ENCODE measurements around the gene GLIS1. TPM values are rescaled to one million over a fixed set of nuclear protein-coding genes. Genes with fewer than 3 reads are reported as not detected.

GLIS1 gene
- total RNA-seq, 1 donor from 2014 or later, result not detected

- ChIA-PET CTCF (no interaction called here), POLR2A (no interaction called here)
- no peaks in the 10 kb centered on the region for H3K27me3 Mint-ChIP-seq
Measured at GRCh38 chr1:53540604-53541262, 198.2 kb downstream of the GLIS1 start.

GRCh38 chr1:53539711-53540603, 199.0 kb downstream of the GLIS1 start:
- DNase-seq (no peak), ATAC-seq (ENCODE audit: low read depth) (no peak)
- Mint-ChIP-seq H3K36me3 (ENCODE audit: low read depth) (no peaks in the 10 kb centered on the region), H3K27ac (no peak overlapping the region), H3K4me3 (no peak overlapping the region), H3K4me1 (no peaks in the 10 kb centered on the region), H3K9me3 (no peaks in the 10 kb centered on the region), H3K27me3 (no peaks in the 10 kb centered on the region)
- CTCF ChIA-PET, result no interaction called here
- intact Hi-C loops (cut with micrococcal nuclease), result no loop called here
- POLR2A ChIA-PET, result no interaction called here
- TF ChIP-seq, protein P1, sequence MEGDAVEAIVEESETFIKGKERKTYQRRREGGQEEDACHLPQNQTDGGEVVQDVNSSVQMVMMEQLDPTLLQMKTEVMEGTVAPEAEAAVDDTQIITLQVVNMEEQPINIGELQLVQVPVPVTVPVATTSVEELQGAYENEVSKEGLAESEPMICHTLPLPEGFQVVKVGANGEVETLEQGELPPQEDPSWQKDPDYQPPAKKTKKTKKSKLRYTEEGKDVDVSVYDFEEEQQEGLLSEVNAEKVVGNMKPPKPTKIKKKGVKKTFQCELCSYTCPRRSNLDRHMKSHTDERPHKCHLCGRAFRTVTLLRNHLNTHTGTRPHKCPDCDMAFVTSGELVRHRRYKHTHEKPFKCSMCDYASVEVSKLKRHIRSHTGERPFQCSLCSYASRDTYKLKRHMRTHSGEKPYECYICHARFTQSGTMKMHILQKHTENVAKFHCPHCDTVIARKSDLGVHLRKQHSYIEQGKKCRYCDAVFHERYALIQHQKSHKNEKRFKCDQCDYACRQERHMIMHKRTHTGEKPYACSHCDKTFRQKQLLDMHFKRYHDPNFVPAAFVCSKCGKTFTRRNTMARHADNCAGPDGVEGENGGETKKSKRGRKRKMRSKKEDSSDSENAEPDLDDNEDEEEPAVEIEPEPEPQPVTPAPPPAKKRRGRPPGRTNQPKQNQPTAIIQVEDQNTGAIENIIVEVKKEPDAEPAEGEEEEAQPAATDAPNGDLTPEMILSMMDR (IDR thresholded peaks at IDR 0.05), result no peak

More at GRCh38 chr1:53540604-53541262, 198.2 kb downstream of the GLIS1 start:
- TF ChIP-seq, protein P1 (IDR thresholded peaks at IDR 0.05), result no peak
- intact Hi-C loops (cut with micrococcal nuclease), result no loop called here
- Mint-ChIP-seq H3K27ac (no peak overlapping the region), H3K4me3 (no peak overlapping the region), H3K36me3 (ENCODE audit: low read depth) (no peaks in the 10 kb centered on the region), H3K4me1 (no peaks in the 10 kb centered on the region), H3K9me3 (no peaks in the 10 kb centered on the region)
- DNase-seq, result no peak
- ATAC-seq (ENCODE audit: low read depth), result no peak

DNA sequence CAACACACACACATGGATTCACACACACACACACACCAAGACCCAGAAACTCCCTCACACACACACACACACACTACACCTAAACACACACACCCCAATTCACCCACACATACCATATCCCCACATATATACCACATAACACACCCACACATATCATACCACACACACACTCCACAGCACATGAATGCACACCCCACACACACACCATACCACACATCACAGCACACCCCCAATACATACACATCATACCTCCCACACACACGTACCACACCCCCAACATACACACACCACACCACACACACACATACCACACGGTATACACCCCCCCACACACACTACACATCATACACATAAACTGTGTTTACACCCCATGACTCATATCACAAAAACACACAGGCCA, 199.7 kb downstream of the GLIS1 start:
- intact Hi-C loops (cut with micrococcal nuclease), result no loop called here
- no peak for DNase-seq
- TF ChIP-seq, protein P1 (IDR thresholded peaks at IDR 0.05), result no peak
- Mint-ChIP-seq H3K4me1 (no peaks in the 10 kb centered on the region), H3K27ac (no peak overlapping the region), H3K27me3 (no peaks in the 10 kb centered on the region), H3K9me3 (no peaks in the 10 kb centered on the region), H3K4me3 (no peak overlapping the region), H3K36me3 (ENCODE audit: low read depth) (no peaks in the 10 kb centered on the region)
- ChIA-PET CTCF (no interaction called here), POLR2A (no interaction called here)
- ATAC-seq (ENCODE audit: low read depth), result no peak

- no peaks in the 10 kb centered on the region for H3K4me1 Mint-ChIP-seq
- intact Hi-C loops (cut with micrococcal nuclease), result no loop called here
- H3K27me3 Mint-ChIP-seq, result peaks cover 3% of the 10 kb centered on the region
- ChIA-PET POLR2A (no interaction called here), CTCF (no interaction called here)
- no peak overlapping the region for H3K27ac Mint-ChIP-seq
- DNase-seq, result no peak
- ATAC-seq (ENCODE audit: low read depth), result no peak
- no peaks in the 10 kb centered on the region for H3K36me3 Mint-ChIP-seq (ENCODE audit: low read depth)
- no peak overlapping the region for H3K4me3 Mint-ChIP-seq
- TF ChIP-seq, protein P1 (IDR thresholded peaks at IDR 0.05), result no peak
- H3K9me3 Mint-ChIP-seq, result no peaks in the 10 kb centered on the region
Measured at GRCh38 chr1:53536606-53537005, 202.4 kb downstream of the GLIS1 start.

DNA sequence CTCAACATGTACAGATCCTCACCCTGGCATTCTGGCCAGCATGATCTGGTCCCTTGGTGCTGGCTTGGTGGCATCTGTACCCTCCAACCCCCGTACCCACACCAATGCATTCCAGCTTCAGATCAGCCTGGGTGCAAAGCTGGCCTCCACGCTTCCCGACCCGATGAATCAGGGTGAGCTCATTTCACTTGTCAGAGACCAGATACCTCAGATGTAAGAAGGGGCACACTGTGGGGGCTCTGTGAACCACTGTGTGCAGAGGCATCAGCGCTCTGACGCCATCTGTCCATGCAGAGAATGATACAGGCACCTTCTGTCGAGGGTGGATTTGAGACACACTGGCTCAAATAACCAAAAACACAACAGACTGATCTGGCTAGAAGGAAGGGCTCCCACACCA, 203.1 kb downstream of the GLIS1 start:
- TF ChIP-seq, protein P1 (IDR thresholded peaks at IDR 0.05), result no peak
- ATAC-seq (ENCODE audit: low read depth), result no peak
- intact Hi-C loops (cut with micrococcal nuclease), result no loop called here
- H3K27me3 Mint-ChIP-seq, result peaks cover 3% of the 10 kb centered on the region
- ChIA-PET POLR2A (no interaction called here), CTCF (no interaction called here)
- H3K9me3 Mint-ChIP-seq, result no peaks in the 10 kb centered on the region
- H3K27ac Mint-ChIP-seq, result no peak overlapping the region
- no peaks in the 10 kb centered on the region for H3K4me1 Mint-ChIP-seq
- no peaks in the 10 kb centered on the region for H3K36me3 Mint-ChIP-seq (ENCODE audit: low read depth)
- DNase-seq, result no peak
- H3K4me3 Mint-ChIP-seq, result no peak overlapping the region
